ENCODE measurements around the gene RPL5.
A peak's percentile ranks its signal among the peaks of the same experiment; 100 is the strongest.

RPL5 gene

GRCh38 chr1:92820551-92820950 lies 11.3 kb upstream of the RPL5 start:
- no peak for DNase-seq

DNA sequence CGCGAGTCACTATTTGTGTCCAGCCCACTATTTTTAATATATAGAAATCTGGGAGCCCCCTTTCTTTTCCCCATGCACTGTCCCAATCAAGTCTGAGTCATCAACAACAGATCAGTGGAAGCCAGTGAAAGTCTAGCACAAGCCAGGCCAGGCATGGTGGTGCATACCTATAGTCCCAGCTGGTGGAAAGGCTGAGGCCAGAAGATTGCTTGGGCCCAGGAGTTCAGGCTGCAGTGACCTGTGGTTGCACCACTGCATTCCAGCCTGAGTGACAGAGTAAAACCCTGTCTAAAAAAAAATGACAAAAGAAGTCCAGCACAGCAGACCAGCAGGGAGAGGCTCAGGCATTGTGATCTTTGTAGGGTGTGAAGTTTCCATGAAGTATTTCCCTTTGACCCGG lies 9.0 kb upstream of the RPL5 start:
- no peak for DNase-seq

DNA sequence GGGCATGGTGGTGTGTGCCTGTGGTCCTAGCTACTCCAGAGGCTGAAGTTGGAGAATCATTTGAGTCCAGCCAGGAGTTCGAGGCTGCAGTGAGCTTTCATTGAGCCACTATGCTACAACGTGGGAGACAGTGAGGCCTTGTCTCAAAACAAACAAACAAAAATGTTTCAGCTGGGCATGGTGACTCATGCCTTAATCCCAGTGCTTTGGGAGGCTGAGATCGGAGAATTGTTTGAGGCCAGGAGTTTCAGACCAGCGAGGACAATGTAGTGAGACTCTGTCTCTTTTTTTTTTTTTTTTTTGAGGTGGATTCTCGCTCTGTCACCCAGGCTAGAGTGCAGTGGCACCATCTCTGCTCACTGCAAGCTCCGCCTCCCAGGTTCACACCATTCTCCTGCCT lies 5.0 kb upstream of the RPL5 start:
- no peak for DNase-seq

DNA sequence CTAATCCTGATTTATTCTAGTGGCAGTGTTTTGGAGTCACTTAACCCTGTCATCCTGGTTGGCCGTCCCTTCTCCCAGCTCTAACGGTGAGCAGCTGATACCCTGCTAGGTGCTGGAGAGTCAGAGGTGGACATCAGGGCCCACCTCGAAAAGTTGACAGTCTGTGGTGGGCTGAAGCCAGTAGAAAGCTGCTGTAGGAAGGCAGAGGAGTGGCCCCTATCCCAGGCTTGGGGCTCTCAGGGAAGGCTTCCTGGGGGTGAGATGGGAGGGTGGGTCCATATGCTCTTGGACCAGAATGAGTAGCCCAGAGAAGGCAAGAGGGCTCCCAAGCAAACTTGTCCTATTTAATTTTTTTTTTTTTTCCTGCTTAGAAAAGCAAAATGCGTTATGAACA lies 475 bp upstream of the RPL5 start:
- DNase-seq = no peak

DNA sequence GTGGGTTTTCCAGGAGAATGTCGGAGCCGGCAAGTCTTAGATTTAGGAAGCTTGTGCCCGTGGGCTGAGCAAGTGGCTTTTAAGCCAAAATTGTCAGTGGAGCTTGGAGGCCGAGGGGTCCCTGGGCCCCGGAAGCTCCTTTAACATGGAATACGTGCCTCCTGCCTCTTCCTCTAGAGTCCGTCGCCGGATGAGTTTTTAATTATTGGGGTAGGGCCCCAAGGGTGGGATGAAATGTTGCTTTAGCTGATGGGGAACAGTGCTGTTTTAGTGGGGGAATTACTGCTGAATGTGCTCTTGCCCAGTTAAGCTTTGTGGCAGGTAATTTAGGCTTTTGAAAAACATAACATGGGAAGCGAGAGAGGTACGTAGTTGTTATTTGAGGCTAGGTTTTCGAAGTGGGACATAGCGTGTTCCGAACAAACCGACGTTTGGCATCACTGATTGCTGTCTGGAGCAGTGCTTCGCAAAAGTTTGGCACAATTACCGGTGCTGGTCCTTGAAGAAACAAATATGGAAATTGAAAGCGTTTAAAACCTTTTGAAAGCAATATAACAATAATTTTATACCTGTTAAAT lies 786 bp downstream of the RPL5 start:
- DNase-seq = peak in 1 of 2 donors; percentile 20

DNA sequence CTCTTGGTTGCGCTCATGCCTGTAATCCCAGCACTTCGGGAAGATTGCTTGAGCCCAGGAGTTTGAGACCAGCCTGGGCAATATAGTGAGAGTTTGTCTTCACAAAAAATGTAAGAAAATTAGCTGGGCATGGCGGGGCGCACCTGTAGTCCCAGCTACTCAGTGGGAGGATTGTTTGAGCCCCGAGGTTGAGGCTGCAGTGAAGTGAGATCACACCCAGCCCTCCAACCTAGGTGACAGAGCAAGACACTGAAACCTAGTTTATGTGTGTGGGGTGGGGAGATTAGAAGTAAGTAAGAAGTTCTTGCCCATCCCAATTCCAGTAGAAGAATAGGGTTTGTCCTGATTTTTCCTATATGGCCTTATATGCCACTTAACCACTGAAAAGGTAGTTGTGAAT lies 2.0 kb downstream of the RPL5 start:
- peak in 1 of 2 donors; percentile 26 for DNase-seq

DNA sequence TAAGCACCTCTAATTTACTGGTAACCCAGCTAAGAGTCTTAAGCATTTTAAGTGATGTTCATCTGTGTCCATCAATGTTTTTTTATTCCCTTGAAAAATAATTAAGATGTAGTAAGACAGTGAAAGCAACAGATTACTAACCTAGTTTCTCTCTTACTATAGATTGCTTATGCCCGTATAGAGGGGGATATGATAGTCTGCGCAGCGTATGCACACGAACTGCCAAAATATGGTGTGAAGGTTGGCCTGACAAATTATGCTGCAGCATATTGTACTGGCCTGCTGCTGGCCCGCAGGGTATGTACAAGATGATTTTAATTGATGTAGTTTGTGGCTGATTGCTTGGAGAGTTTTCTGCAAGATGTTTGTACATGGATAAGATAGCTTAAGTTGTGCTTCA lies 2.8 kb downstream of the RPL5 start:
- no peak for DNase-seq

DNA sequence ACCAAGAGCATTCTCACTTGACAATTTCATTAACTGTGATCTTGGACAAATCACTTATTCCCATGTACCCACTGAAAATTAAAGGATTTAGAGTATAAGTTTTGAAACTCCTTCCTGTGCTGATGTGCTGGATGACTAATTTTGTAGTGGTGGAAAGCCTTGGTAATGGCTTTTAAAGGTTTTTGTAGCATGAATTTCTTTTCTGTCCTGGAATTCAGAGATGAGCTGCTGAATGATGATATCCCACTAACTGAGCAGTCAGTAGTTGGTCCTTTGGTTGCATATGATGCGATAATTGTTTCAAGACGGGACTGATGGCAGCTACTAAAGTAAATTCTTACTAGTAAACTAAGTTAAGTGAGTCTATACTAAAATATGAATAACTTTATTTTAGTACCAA lies 5.2 kb downstream of the RPL5 start:
- no peak for DNase-seq

DNA sequence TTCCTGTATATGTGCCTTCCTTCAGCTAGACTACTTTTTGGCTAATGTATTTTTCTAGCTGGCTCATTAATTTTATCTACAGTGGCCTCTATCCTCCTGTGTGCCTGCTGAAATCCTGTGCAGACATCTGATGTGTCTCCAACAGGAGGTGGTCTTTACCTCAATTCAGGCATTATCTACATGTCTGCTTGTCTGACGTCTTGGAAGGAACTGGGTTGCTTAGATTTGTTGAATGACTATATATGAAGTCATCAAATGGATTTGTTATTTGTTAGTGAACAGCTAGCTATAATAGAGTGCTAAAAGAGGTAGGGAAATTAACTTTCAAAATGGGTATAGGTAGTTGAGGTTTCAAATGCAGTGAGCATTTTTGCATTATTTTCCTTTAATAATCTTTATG lies 6.7 kb downstream of the RPL5 start:
- DNase-seq = no peak

- DNase-seq = no peak
Observed at GRCh38 chr1:92839442-92839841, 7.6 kb downstream of the RPL5 start.

DNA sequence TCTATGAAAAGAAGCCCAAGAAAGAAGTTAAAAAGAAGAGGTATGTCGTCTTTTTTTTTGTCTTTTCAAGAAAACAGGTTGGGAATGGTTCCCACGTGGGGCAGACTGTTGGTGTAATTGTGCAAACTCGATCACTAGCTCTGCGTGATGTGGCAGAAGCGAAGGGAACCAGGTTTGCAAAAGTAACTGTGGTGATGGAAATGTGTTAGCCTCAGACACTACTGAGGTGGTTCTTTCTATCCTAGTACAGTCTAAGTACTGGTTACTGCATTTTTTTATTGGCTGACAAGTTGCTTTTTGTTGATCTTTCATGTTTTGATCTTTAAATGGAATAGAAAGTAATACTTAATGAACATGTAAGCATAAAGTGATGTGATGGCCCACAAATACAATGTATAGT lies 8.8 kb downstream of the RPL5 start:
- no peak for DNase-seq

DNA sequence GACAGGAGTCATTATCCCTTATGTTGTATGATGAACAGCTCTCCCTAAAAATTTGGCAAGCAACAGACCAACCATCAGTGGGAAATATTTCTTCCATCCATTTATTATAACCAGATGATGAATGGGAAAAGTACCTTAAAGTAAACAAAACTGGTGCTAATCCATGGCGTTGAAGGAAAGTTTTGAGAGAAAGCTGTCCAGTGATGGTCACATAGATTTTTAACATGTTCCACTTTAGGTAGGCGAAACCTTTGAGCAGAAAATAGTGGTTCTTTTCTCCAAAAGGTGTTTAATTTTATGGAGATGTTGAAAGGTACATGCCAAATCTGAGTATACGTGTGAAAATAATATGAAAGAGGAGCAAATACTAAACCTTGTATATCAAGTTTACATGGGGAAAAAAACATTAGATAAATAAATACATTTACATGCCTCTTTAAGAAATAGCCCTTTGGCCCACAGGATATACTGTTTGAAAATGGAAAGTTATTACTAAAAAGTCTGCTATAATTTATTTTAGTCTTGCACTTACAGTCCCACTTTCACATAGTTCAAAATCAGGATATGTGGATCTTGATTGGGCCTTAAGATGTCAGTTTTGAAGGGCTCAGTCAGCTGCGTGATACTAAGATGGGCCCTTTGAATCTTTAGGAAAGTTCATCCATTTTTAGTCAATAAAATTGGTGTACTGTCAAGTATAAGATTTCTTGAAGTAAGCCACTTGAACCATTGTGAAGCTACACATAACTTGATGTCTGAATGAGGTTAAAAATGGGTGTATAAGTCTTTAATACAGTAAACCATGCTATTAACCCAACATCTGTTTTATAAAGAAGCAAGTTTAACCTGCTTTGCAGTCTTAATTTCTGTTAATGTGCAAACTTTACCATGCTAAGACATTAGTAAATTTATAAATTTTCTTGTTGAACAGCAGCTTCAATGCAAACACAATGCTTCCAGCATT lies 10.5 kb downstream of the RPL5 start:
- no peak for DNase-seq

DNA sequence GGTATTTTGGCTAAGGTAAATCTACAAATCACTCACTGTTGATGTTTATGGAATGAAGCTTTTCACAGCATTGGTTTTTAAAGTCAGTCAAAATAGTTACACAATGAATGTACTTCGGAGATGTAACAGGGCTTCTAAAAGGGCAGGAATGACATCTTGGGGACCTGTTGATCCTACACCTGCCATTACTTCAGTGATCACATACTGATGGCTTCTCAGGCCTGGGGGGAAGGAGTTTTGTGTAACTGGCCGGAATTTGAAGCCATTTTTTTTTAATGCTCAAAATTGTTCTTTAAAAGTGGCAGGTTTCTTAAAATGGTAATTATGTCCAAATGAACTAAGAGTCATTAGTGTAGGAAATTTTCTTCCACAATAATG lies 11.2 kb downstream of the RPL5 start:
- DNase-seq = no peak

DNA sequence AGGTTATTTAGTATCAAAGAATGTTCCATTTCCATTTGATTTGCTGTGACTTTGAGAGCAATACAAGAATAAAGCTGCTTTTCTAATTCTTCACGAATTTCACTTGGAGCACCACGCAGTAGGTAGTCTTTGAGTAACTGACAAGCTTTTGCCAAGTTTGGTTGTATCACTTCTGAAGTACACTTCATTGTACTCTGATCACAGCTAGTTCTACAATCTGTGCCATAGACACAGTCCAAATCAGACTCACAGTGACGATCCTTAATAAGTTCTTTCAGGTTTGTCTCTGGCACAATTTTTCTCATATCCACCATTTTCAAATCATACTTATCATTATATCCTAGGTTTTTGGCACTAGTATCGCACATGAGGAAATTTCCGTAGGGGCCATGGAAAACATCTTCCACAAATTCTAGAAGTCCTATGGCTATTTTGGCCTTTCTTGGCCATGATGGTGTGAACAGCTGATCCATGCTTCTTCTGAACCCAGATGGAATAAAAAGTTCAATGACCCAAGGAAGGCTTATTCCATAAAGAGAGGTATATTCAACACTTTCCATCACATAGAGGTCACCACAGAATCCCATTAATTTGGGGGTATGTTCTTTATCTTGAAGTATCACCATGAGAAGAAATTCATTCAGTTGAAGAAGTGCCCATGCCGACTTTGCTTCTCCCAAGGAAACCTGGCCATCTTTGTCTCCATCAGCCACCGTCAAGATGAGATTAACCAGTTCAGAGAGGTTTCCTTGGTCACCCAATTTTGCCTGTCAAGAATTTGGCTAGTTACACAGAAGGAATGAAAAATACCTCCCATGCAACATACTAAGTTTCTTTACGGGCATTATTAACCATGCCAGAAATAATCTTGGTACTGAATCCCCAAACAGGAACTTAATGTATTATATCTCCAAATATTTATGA lies 11.9 kb downstream of the RPL5 start:
- no peak for DNase-seq

DNA sequence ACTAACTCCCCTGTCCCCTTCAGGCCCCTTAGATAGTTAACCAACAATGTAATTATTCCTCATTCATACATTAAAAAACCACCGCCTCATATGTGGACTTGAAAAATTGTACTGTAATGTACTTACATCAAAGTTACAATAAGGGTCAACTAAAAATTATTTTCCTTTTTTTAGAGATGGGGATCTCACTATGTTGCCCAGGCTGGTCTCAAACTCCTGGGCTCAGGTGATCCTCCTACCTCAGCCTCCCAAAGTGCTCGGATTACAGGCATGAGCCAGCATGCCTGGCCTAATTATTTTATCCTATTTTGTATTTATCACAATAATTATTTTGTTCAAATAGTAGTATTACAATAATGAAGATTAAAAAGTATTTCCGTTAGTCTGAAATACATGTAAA lies 12.6 kb downstream of the RPL5 start:
- DNase-seq = no peak

- DNase-seq = no peak
Observed at GRCh38 chr1:92845908-92846307, 14.1 kb downstream of the RPL5 start.

DNA sequence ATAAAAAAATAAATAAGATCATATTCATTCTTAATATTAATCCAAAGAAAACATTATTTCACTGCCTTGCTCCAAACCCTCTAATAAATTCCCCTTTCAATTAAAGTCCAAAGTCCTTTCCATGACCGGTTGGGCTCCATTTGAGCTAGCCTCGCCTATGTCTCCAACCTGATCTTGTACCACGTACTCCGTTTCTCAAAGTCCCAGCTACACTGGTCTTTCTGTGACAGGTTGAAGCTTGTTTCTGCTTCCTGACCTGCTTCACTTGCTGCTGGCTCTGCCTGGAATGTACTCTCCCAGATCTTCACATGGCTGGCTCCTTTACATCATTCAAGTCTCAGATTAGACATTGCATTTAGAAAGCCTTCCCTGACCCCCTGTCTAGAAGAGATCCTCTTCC lies 16.4 kb downstream of the RPL5 start:
- DNase-seq = no peak

DNA sequence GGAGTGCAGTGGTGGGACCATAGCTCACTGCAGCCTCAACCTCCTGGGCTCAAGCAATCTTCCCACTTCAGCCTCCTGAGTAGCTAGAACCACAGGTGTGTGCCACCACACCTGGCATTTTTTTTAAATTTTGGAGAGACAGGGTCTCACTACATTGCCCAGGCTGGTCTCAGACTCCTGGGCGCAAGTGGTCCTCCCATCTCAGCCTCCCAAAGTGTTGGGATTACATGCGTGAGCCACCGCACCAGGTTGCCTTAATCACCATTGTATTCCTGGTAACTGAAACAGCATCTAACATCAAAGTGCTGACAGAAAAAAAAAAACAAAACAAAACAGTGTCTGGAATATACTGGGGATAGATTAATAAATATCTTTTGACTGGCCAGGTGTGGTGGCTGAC lies 18.2 kb downstream of the RPL5 start:
- DNase-seq = no peak

DNA sequence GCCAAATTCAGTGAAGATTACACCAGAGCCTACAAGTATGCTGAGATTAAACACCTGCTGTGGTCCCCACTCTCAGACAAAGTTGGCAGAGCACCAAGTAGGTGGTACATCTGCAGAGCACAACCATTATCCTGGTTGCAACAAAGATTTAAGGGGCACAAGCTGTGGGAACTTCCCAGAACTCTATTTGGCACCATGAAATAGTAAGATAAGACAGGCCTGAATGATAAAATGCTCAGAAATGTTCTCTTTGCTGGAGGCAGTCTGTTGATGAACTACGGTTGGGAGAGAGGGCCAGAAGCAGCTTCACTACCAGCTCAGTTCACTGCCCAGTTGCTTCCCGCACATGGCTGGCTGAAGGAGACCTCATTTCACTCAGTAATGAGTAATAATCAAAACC lies 19.9 kb downstream of the RPL5 start:
- no peak for DNase-seq

DNA sequence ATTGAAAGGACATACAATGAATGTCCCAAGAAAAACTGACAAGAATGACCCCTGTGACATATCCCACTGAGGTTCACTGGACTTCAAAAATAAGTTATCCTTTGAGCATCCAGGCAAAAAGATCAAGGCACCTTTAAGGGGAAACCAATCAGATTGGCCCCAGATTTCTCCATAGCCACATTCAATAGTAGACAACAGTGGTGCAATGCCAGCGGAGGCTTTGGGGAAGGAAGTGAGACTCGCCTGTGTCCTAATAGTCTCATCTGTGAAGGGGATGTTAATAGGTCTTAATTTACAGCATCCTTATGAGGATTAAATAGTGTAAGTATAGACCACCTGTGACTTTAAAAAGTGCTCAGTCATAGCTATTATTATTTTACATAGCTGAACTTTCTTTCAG lies 21.5 kb downstream of the RPL5 start:
- DNase-seq = peak in 1 of 2 donors; percentile 33

DNA sequence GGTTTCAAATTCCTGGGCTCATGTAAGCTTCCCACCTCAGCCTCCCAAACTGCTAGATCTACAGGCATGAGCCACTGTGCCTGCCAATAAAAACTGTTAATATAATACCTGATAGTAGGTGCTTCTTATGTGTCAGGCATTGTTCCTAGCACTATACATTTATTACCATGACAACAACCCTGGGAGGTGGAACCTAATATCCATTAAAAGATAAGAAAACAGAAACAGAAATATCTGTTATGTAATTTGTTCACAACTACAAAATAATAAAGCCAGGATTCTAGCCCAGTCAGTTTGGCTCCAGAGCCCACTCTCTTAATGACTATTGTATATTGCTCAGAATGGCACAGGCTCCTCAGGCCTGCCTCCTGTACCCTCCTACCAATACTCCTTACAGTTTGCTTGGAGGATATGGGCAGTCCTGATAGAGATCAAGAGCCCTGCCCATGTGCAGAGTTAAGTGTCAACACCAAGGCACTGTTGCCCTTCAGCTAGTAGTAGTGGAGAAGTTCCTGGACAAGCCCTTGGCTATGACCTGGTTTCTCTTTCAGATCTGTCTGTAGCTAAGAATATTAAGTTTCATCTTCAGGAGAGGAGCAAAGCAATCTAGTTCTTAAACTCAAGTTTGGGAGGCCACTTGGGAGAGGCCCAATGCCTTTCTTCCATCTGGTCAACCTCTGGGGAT lies 22.4 kb downstream of the RPL5 start:
- no peak for DNase-seq

DNA sequence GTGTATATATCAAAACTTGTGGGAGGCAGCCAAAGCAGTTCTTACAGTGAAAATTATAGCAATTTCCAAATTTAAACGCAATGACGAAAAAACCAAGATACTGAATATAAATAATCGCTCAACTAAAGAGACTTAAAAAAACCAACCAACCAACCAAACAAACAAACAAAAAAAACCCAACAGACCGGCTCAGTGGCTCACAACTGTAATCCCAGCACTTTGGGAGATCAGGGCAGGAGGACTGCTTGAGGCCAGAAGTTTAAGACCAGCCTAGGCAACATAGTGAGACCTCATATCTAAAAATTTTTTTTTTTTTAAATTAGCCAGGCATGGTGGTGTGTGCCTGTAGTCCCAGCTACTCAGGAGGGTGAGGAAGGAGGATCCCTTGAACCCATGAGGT lies 23.4 kb downstream of the RPL5 start:
- no peak for DNase-seq

DNA sequence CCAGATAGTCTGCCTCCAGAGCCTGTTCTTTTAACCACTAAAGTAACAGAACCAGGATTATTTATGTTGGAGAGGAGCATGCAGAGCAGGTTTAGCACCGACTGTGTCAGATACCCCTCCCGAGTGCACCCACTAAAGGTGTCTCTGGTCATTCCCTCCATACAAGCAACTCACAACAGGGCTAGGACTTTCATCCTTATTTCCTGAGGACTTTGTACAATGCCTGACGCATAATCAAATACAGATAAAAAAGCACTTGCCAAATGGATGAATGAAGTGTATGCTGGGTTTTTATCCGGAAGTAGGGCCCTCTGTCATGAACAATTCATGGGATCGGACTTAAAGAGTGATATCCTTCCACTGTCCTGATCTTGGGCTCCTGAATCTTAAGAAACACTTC lies 26.0 kb downstream of the RPL5 start:
- DNase-seq = no peak
